ENCODE measurements around the gene GRID1. TPM values are rescaled to one million over a fixed set of nuclear protein-coding genes. Genes with fewer than 3 reads are reported as not detected.

Gene GRID1
- total and polyA plus RNA-seq, 10 of the 15 experiments (the other 5 are each of a cell fraction or from before 2014, with no cell fraction given): 0.04 to 0.62 (median 0.08) TPM; not detected in 5

DNA sequence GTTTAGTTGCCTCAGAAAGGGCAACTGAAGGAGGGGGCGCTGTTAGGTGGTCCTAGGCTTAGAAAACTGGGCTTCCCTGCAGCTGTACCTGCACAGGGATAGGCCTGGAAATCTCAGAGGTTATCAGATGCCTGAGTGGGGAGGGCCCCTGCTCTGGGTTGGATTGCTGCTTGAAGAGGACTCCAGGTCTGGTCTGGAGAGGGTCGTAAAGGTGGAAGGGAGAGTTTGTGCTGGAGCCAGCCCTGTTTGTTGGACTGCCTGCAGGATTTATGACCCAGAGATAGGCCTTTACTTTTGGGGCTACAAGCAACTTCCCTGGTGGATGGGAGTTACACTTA lies 765.9 kb downstream of the GRID1 start:
- H4K20me1 ChIP-seq (ENCODE audit: control insufficient read depth, insufficient read depth): no peaks in the 10 kb centered on the region
- H3K27ac ChIP-seq (ENCODE audit: control insufficient read depth, insufficient read depth): no peak overlapping the region
- no peak for TF ChIP-seq NR2C2 (IDR thresholded peaks at IDR 0.05; ENCODE audit: borderline replicate concordance, control insufficient read depth, insufficient read length, low read depth)
- no peak for TF ChIP-seq HDAC6 (IDR thresholded peaks at IDR 0.05; ENCODE audit: unreplicated experiment)
- TF ChIP-seq NBN (IDR thresholded peaks at IDR 0.05): no peak
- no peak for TF ChIP-seq SREBF2 (IDR thresholded peaks at IDR 0.05; ENCODE audit: low read length)
- no peak for TF ChIP-seq RBBP5 (conservative IDR thresholded peaks at IDR 0.05)
- TF ChIP-seq, protein P1, sequence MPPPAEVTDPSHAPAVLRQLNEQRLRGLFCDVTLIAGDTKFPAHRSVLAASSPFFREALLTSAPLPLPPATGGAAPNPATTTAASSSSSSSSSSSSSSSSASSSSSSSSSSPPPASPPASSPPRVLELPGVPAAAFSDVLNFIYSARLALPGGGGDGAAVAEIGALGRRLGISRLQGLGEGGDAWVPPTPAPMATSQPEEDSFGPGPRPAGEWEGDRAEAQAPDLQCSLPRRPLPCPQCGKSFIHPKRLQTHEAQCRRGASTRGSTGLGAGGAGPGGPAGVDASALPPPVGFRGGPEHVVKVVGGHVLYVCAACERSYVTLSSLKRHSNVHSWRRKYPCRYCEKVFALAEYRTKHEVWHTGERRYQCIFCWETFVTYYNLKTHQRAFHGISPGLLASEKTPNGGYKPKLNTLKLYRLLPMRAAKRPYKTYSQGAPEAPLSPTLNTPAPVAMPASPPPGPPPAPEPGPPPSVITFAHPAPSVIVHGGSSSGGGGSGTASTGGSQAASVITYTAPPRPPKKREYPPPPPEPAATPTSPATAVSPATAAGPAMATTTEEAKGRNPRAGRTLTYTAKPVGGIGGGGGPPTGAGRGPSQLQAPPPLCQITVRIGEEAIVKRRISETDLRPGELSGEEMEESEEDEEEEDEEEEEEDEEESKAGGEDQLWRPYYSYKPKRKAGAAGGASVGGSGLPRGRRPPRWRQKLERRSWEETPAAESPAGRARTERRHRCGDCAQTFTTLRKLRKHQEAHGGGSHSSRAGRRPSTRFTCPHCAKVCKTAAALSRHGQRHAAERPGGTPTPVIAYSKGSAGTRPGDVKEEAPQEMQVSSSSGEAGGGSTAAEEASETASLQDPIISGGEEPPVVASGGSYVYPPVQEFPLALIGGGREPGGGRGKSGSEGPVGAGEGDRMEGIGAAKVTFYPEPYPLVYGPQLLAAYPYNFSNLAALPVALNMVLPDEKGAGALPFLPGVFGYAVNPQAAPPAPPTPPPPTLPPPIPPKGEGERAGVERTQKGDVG (CRISPR knock-in tag; IDR thresholded peaks at IDR 0.05): no peak
- no peak for TF ChIP-seq PML (IDR thresholded peaks at IDR 0.05; ENCODE audit: low read length)
- TF ChIP-seq KDM1A (IDR thresholded peaks at IDR 0.05; ENCODE audit: borderline replicate concordance): no peak
- TF ChIP-seq, protein P2, sequence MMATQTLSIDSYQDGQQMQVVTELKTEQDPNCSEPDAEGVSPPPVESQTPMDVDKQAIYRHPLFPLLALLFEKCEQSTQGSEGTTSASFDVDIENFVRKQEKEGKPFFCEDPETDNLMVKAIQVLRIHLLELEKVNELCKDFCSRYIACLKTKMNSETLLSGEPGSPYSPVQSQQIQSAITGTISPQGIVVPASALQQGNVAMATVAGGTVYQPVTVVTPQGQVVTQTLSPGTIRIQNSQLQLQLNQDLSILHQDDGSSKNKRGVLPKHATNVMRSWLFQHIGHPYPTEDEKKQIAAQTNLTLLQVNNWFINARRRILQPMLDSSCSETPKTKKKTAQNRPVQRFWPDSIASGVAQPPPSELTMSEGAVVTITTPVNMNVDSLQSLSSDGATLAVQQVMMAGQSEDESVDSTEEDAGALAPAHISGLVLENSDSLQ (IDR thresholded peaks at IDR 0.05): no peak
- TF ChIP-seq, protein P3, sequence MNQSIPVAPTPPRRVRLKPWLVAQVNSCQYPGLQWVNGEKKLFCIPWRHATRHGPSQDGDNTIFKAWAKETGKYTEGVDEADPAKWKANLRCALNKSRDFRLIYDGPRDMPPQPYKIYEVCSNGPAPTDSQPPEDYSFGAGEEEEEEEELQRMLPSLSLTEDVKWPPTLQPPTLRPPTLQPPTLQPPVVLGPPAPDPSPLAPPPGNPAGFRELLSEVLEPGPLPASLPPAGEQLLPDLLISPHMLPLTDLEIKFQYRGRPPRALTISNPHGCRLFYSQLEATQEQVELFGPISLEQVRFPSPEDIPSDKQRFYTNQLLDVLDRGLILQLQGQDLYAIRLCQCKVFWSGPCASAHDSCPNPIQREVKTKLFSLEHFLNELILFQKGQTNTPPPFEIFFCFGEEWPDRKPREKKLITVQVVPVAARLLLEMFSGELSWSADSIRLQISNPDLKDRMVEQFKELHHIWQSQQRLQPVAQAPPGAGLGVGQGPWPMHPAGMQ (IDR thresholded peaks at IDR 0.05; ENCODE audit: borderline replicate concordance): no peak
- no peak for TF ChIP-seq NFYB (IDR thresholded peaks at IDR 0.05; ENCODE audit: insufficient read depth, low read depth, low read length)
- TF ChIP-seq, protein P4, sequence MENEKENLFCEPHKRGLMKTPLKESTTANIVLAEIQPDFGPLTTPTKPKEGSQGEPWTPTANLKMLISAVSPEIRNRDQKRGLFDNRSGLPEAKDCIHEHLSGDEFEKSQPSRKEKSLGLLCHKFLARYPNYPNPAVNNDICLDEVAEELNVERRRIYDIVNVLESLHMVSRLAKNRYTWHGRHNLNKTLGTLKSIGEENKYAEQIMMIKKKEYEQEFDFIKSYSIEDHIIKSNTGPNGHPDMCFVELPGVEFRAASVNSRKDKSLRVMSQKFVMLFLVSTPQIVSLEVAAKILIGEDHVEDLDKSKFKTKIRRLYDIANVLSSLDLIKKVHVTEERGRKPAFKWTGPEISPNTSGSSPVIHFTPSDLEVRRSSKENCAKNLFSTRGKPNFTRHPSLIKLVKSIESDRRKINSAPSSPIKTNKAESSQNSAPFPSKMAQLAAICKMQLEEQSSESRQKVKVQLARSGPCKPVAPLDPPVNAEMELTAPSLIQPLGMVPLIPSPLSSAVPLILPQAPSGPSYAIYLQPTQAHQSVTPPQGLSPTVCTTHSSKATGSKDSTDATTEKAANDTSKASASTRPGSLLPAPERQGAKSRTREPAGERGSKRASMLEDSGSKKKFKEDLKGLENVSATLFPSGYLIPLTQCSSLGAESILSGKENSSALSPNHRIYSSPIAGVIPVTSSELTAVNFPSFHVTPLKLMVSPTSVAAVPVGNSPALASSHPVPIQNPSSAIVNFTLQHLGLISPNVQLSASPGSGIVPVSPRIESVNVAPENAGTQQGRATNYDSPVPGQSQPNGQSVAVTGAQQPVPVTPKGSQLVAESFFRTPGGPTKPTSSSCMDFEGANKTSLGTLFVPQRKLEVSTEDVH (IDR thresholded peaks at IDR 0.05; ENCODE audit: low read depth, partially characterized antibody): no peak
- no peak for TF ChIP-seq ESRRA (IDR thresholded peaks at IDR 0.05; ENCODE audit: low read length)
- TF ChIP-seq HCFC1 (IDR thresholded peaks at IDR 0.05; ENCODE audit: low read length): no peak
- TF ChIP-seq NFXL1 (IDR thresholded peaks at IDR 0.05; ENCODE audit: borderline replicate concordance): no peak
- no peaks in the 10 kb centered on the region for H3K36me3 ChIP-seq (ENCODE audit: control insufficient read depth in 2 of 2, insufficient read depth in 2 of 2, low read length in 1 of 2)
- ATAC-seq (no peak), DNase-seq (ENCODE audit: low read depth, low spot score) (no peak), FAIRE-seq (no peak)
- H3K9ac ChIP-seq (ENCODE audit: control insufficient read depth, insufficient read depth, low read length): no peak overlapping the region
- H3K4me2 ChIP-seq (ENCODE audit: control insufficient read depth, insufficient read depth): no peak overlapping the region
- H3K79me2 ChIP-seq (ENCODE audit: control insufficient read depth, insufficient read depth, low read length): no peaks in the 10 kb centered on the region
- RAD21 ChIA-PET (ENCODE audit: unreplicated experiment): no interaction called here
- H3K9me3 ChIP-seq (replicated peaks; ENCODE audit: control insufficient read depth, insufficient read depth, low read length): no peaks in the 10 kb centered on the region
- H2AFZ ChIP-seq (ENCODE audit: control insufficient read depth, low read depth, low read length): no peak overlapping the region
- no peaks in the 10 kb centered on the region for H3K4me1 ChIP-seq (ENCODE audit: control insufficient read depth, insufficient read depth, low read length)
- H3K4me3 ChIP-seq: no peak overlapping the region
- SMC1A ChIA-PET (ENCODE audit: uncharacterized antibody, unreplicated experiment): no interaction called here
- BruUV-seq (replicated peaks): no TSS peak
- WGBS (ENCODE audit: insufficient coverage, insufficient replicate concordance, low lambda C conversion rate, missing lambda C conversion rate): 12% methylated on average over 2 of the region's 2 CpGs
- POLR2A ChIA-PET: no interaction called here
- intact Hi-C loops (cut with micrococcal nuclease; ENCODE audit: unreplicated experiment): no loop called here
- CTCF ChIA-PET: no interaction called here
- in situ Hi-C loops (cut with MboI): no loop called here
- no peaks in the 10 kb centered on the region for H3K27me3 ChIP-seq (replicated peaks in 1 of 2; ENCODE audit: control insufficient read depth in 2 of 2, insufficient read depth in 2 of 2, low read length in 1 of 2)
